ENCODE data around the gene MMP19. TPM values are rescaled to one million over a fixed set of nuclear protein-coding genes. Genes with fewer than 3 reads are reported as not detected.

The MMP19 gene
- total and polyA plus RNA-seq, 5 experiments from 2014 or later: 0.55 TPM; not detected in 4

DNA sequence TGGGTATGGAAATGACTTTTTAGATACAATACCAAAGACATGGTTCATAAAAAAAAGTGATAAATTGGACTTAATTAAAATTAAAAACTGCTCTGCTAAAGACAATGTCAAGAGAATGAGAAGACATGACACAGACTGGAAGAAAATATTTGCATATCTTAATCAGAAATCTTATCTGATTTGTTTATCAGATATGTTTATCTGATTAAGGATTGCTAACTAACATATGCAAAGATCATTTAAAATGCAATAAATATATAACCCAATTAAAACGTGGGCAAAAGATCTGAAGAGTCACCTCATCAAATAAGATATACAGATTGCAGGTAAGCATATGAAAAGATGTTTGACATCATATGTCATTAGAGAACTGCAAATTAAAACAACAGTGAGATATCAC, 10.0 kb upstream of the MMP19 start:
- no peaks in the 10 kb centered on the region for H3K4me1 Mint-ChIP-seq
- POLR2A ChIA-PET: no interaction called here
- H3K9me3 Mint-ChIP-seq: no peaks in the 10 kb centered on the region
- no peak overlapping the region for H3K4me3 Mint-ChIP-seq
- H3K27ac Mint-ChIP-seq: no peak overlapping the region
- no peaks in the 10 kb centered on the region for H3K36me3 Mint-ChIP-seq
- ATAC-seq (no peak), DNase-seq (no peak)
- peaks cover 0 to 6% (median 0%) of the 10 kb centered on the region in 5 donors for H3K27me3 Mint-ChIP-seq

- H3K27ac Mint-ChIP-seq: no peak overlapping the region
- peaks cover 0 to 6% (median 0%) of the 10 kb centered on the region in 5 donors for H3K27me3 Mint-ChIP-seq
- no peak for DNase-seq
- no peak overlapping the region for H3K4me3 Mint-ChIP-seq
- POLR2A ChIA-PET: no interaction called here
- no peak for ATAC-seq
- no peaks in the 10 kb centered on the region for H3K9me3 Mint-ChIP-seq
- H3K4me1 Mint-ChIP-seq: no peaks in the 10 kb centered on the region
- no peaks in the 10 kb centered on the region for H3K36me3 Mint-ChIP-seq
Observed at GRCh38 chr12:55850893-55851292, 8.2 kb upstream of the MMP19 start.

DNA sequence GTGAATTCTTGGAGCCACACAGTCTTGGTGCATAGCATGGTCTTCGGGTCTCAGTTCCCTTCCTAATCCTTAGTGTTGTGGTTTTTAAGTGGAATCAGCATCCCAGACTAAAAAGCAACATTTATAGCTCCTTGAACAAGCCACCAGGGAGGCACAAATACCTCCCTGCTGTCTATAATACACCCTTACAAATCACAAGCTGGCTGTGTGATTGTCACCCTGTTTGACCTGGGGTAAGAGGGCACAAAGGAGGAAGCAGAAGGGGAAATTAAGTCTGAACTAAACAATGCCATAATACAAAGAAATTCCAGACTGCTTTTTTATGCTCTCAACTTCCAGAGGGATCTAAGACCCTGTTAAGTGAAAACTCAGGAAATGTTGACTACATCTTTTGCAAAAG, 7.7 kb upstream of the MMP19 start:
- Mint-ChIP-seq H3K36me3 (no peaks in the 10 kb centered on the region), H3K4me3 (no peak overlapping the region), H3K4me1 (no peaks in the 10 kb centered on the region), H3K27me3 (peaks cover 0 to 6% (median 0%) of the 10 kb centered on the region in 5 donors), H3K27ac (no peak overlapping the region), H3K9me3 (no peaks in the 10 kb centered on the region)
- DNase-seq (no peak), ATAC-seq (no peak)
- POLR2A ChIA-PET: no interaction called here

DNA sequence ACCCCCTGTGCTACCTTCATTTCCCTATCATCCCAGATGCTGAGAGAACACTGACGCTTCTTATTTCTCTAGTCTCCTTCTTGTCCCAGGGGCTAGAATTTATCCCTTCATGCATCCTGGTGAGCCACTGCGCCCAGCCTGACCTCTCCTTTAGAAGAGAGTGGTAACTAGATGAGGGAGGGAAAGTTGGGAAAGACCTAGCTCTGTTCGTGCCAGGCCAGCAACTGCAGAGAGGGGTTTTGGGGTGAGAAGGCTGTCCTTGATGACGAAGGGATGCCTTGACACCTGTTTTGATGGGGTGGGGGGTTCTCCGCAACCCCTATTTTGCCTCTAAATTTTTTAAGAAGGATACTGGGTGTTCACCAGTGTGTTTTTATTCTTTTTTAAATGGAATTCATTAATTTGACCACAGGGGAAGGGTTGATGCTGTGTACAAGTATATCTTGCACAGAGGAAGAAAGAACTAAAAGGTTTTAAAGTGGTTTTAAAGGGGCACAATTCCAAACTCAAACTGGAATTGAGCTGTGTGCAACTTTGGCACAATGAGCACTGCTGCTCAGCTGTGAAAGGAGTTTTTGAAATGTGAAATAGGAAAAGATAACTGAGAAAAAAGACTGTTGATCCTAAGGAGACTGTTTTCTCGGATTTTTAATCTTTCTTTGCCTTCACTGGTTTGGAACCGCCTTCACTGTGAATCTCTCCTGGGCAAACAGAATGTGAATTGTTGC, 7.0 kb upstream of the MMP19 start:
- Mint-ChIP-seq H3K36me3 (no peaks in the 10 kb centered on the region), H3K9me3 (no peaks in the 10 kb centered on the region), H3K4me3 (no peak overlapping the region), H3K27ac (peak overlapping the region in 2 of 10 donors; percentile 25 to 75), H3K27me3 (peaks cover 0 to 6% (median 0%) of the 10 kb centered on the region in 5 donors), H3K4me1 (no peaks in the 10 kb centered on the region)
- ATAC-seq (no peak), DNase-seq (no peak)
- POLR2A ChIA-PET: interaction anchor here (0.7 kb wide), 1 partner anchor 17 kb away, joined by 3 read pairs; no protein-coding TSS in a partner anchor

DNA sequence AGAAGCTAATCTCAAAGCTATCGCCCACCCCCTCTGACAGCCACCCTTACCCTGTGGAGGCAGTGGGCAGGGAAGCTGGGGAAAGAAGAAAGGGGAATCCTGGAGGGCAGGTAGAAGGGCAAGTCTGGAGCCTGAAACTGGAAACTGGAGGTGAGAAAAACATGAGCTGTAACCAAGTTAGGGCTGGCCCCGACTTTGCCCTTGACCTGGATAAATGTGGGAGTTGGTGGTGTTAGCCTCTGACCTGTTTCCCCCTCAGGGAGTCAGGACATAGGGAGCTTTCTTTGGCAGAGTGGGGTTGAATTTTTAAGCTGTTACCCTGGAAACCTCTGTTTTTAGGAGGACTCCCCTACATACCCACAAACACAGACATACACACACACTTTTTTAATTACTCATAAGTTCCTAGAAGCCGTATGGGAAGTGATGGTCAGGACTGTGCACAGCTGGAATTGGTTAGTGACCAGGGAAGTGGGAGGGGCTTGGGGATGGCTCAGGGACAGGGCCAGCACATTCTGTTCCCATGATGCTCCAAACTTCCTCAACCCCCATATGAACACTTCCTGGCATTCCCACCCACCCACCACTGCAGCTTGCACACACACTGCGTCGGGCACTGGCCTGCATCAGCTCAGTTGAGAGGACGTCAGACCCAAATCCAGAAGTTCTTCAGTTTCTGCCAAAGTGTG, 5.0 kb upstream of the MMP19 start:
- ATAC-seq: no peak
- Mint-ChIP-seq H3K4me3 (no peak overlapping the region), H3K36me3 (no peaks in the 10 kb centered on the region), H3K27ac (peak overlapping the region in 1 of 10 donors; percentile 81), H3K27me3 (peaks cover 0 to 6% (median 0%) of the 10 kb centered on the region in 5 donors), H3K4me1 (no peaks in the 10 kb centered on the region), H3K9me3 (no peaks in the 10 kb centered on the region)
- POLR2A ChIA-PET: interaction anchor here (0.7 to 1.2 kb wide), 3 partner anchors 11 to 1250 kb away, joined by 3 to 6 read pairs (median 3); partner anchors contain the start of gene PYM1
- no peak for DNase-seq

- Mint-ChIP-seq H3K4me3 (no peak overlapping the region), H3K9me3 (no peaks in the 10 kb centered on the region), H3K27me3 (peaks cover 0 to 6% (median 0%) of the 10 kb centered on the region in 5 donors), H3K36me3 (no peaks in the 10 kb centered on the region), H3K27ac (no peak overlapping the region), H3K4me1 (no peaks in the 10 kb centered on the region)
- POLR2A ChIA-PET: interaction anchor here (0.5 to 1.2 kb wide), 2 partner anchors 14 to 81 kb away, joined by 3 to 4 read pairs; partner anchors contain the start of gene PYM1
- ATAC-seq: no peak
- no peak for DNase-seq
Observed at GRCh38 chr12:55847033-55847432, 4.3 kb upstream of the MMP19 start.

DNA sequence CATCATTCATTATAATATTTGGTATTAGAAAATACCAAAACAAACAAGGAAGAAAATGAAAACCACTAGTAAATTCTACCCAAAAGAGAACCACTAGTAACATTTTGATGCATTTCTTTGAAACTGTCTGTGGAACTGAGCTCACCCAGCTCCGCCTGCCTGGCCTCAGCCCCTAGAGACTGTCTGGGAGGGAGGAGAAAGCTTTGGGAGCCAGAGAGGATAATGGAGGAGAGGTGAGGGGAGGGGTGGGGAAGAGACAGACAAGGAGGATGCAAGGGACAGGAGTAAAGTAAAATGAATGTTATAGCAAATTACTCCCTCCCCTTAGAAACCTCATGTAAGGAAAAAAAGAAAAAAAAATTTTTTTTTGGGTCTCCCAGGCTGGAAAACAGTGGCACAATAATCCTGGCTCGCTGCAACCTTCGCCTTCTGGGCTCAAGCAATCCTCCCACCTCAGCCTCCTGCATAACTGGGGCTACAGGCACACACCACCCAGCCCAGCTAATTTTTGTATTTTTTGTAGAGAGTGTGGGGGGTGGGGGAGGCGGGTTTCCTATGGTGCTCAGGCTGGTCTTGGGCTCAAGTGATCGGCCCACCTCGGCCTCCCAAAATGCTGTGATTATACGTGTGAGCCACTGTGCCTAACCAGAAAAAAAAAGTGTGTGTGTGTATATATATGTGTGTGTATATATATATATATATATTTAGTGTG, 3.2 kb upstream of the MMP19 start:
- Mint-ChIP-seq H3K4me3 (no peak overlapping the region), H3K4me1 (peaks cover 1 to 5% (median 3%) of the 10 kb centered on the region in 4 donors), H3K36me3 (no peaks in the 10 kb centered on the region), H3K27me3 (peaks cover 0 to 5% (median 0%) of the 10 kb centered on the region in 5 donors), H3K27ac (peak overlapping the region in 2 of 10 donors; percentile 33 to 65), H3K9me3 (no peaks in the 10 kb centered on the region)
- POLR2A ChIA-PET: interaction anchor here (0.6 kb wide), 1 partner anchor 543 kb away, joined by 3 read pairs; no protein-coding TSS in a partner anchor
- ATAC-seq: no peak
- no peak for DNase-seq

- Mint-ChIP-seq H3K27ac (peak overlapping the region in 1 of 10 donors; percentile 4), H3K4me3 (no peak overlapping the region), H3K27me3 (peaks cover 0 to 2% (median 0%) of the 10 kb centered on the region in 5 donors), H3K4me1 (peaks cover 1 to 5% (median 3%) of the 10 kb centered on the region in 4 donors), H3K36me3 (no peaks in the 10 kb centered on the region), H3K9me3 (no peaks in the 10 kb centered on the region)
- no peak for DNase-seq
- no peak for ATAC-seq
- POLR2A ChIA-PET: no interaction called here
Observed at GRCh38 chr12:55845361-55845760, 2.6 kb upstream of the MMP19 start.

GRCh38 chr12:55844961-55845360, 2.2 kb upstream of the MMP19 start:
- Mint-ChIP-seq H3K4me1 (peaks cover 1 to 5% (median 3%) of the 10 kb centered on the region in 4 donors), H3K27ac (peak overlapping the region in 1 of 10 donors; percentile 4), H3K4me3 (no peak overlapping the region), H3K27me3 (peaks cover 0 to 2% (median 0%) of the 10 kb centered on the region in 5 donors), H3K36me3 (no peaks in the 10 kb centered on the region), H3K9me3 (no peaks in the 10 kb centered on the region)
- POLR2A ChIA-PET: no interaction called here
- no peak for DNase-seq
- ATAC-seq: no peak

GRCh38 chr12:55843431-55843830, 695 bp upstream of the MMP19 start:
- POLR2A ChIA-PET: no interaction called here
- no peaks in the 10 kb centered on the region for H3K36me3 Mint-ChIP-seq
- H3K27ac Mint-ChIP-seq: no peak overlapping the region

DNA sequence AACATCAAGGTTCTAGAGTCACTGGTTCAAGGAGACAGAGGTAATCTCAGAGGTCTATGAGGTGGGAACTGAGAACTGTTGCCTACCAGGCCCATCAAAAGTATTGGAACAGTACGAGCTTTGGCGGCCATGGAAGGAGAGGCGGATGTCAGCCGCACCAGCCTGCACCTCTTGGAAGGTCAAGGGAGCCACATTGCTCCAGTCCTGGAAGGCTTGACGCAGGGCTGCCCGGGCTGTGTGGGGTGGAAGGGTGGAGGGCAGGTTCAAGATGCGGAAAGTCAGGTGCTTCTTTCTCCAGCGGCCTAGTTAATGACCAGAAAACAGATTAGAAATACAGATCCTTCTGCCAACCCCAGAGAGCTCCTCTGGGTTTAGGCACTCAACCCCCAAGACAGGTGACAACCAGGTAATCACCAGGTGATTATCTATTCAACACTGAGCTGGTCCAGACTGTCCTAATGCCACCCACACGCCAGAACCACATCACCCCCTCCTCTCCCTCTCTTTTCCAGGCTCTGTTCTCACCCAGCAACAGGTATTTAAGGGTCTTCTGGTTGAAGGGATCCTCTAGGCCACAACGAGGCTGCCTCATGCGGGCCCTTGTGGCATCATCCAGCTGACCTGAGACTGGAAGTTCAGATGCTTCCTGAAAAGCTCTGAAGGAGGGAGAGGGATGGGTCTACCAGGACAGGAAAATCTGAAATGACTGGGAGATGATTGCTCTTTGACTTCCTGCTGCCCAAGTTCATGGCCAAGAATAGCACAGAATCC, 2.0 kb downstream of the MMP19 start:
- Mint-ChIP-seq H3K27ac (peak overlapping the region in 2 of 10 donors; percentile 28 to 60), H3K4me1 (peaks cover 3 to 14% (median 12%) of the 10 kb centered on the region in 4 donors), H3K9me3 (no peaks in the 10 kb centered on the region), H3K27me3 (peaks cover 0 to 1% (median 0%) of the 10 kb centered on the region in 5 donors), H3K36me3 (peaks cover 0 to 3% (median 0%) of the 10 kb centered on the region in 3 donors), H3K4me3 (no peak overlapping the region)
- no peak for DNase-seq
- POLR2A ChIA-PET: no interaction called here
- no peak for ATAC-seq

More at GRCh38 chr12:55843431-55843830, 695 bp upstream of the MMP19 start:
- H3K27me3 Mint-ChIP-seq: peaks cover 0 to 2% (median 0%) of the 10 kb centered on the region in 5 donors
- H3K9me3 Mint-ChIP-seq: no peaks in the 10 kb centered on the region
- ATAC-seq (no peak), DNase-seq (no peak)
- no peak overlapping the region for H3K4me3 Mint-ChIP-seq
- peaks cover 1 to 5% (median 4%) of the 10 kb centered on the region in 4 donors for H3K4me1 Mint-ChIP-seq

Data from naive thymus-derived CD8-positive, alpha-beta T cell (primary cell).